ENCODE data around the gene GATD1. TPM values are rescaled to one million over a fixed set of nuclear protein-coding genes. Genes with fewer than 3 reads are reported as not detected.

GATD1 gene
- total RNA-seq, 2 experiments from 2014 or later, result 47.7 to 51.9 TPM

DNA sequence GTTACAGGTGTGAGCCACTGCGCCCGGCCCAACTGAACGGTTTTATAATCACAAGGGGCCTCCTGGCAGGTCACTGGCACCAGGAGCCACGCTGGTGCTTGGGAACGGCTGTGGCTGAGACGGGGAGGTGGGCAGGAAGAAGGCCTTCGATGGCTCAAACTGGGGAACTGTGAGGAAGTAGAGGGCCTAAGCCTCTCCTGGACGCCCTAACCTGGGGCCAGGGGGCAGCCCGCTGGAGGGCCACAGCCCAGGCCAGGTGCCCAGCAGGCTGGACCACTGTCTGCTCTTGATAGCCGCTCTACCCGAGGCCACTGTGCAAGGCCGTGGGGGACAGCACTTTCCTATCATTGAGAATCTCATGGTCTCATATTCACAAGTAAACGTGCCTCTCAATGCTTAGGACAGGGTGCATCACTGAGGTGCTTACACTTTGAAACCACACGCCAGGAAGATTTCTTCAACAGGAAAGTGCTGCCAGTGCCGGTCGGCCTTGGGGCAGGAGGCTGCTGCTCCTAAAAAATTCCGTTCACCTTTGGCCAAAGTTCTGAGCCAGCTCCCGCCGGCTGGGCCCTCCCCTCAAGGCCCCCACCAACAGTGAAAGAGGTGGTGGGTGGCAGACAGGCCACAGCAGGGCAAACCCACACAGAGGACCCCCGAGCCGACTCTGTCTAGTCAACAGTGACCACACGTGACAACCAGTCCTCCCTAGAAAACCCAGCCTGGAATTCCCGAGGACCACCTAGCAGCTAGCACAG is 7.2 kb downstream of the GATD1 start:
- no peak for DNase-seq
- no peak overlapping the region for H3K27ac Mint-ChIP-seq
- no peaks in the 10 kb centered on the region for H3K9me3 Mint-ChIP-seq
- H3K36me3 Mint-ChIP-seq, result peaks cover 4% of the 10 kb centered on the region
- no peak overlapping the region for H3K4me3 Mint-ChIP-seq
- H3K4me1 Mint-ChIP-seq, result peaks cover 8% of the 10 kb centered on the region
- no peaks in the 10 kb centered on the region for H3K27me3 Mint-ChIP-seq

GRCh38 chr11:767238-767637 is 10.0 kb downstream of the GATD1 start:
- Mint-ChIP-seq H3K27ac (no peak overlapping the region), H3K27me3 (no peaks in the 10 kb centered on the region), H3K9me3 (no peaks in the 10 kb centered on the region), H3K4me3 (no peak overlapping the region), H3K4me1 (peaks cover 4% of the 10 kb centered on the region), H3K36me3 (peaks cover 8% of the 10 kb centered on the region)
- no peak for DNase-seq

- H3K36me3 Mint-ChIP-seq, result peaks cover 8% of the 10 kb centered on the region
- no peak overlapping the region for H3K27ac Mint-ChIP-seq
- H3K4me1 Mint-ChIP-seq, result peaks cover 4% of the 10 kb centered on the region
- DNase-seq, result no peak
- H3K9me3 Mint-ChIP-seq, result no peaks in the 10 kb centered on the region
- H3K27me3 Mint-ChIP-seq, result no peaks in the 10 kb centered on the region
- H3K4me3 Mint-ChIP-seq, result no peak overlapping the region
Observed at GRCh38 chr11:766936-767210, 10.4 kb downstream of the GATD1 start.

DNA sequence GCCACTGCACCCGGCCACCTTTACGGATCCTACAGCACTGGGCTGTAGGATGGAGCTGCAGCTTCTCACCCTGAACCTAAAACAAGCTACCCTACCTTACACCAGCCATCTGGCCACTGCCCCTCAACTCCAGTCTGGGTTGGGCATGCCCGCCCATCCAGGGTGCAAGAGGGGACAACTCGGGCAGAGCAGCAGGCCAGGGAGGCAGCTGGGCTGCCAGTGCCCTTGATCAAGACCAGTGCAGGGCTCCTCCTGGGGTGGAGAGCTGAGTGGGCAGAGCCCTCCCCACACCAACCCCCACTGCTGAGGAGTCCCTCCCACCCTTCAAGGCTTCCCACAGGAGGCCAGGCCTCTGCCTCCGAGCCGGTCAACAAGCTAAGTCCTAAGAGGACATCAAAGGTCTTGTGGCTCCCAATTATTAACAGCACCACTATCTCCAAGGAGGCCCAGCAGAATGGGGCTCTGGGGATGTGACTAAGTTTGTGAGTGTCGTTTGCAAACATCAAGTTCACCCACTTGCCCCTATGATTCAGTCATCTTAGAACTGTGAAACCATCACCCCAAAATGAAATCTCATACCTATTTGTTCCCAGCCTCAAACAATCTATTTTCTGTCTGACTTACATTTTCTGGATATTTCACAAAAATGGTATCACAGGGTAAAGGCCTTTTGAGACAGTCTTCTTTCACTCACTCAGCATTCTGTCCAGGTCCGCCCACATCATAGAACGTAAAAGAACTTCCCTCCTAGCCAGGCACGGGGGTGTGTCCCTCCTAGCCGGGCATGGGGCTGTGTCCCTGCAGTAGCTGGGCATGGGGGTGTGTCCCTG is 11.0 kb downstream of the GATD1 start:
- H3K4me1 Mint-ChIP-seq, result peaks cover 4% of the 10 kb centered on the region
- DNase-seq, result no peak
- H3K9me3 Mint-ChIP-seq, result no peaks in the 10 kb centered on the region
- no peak overlapping the region for H3K4me3 Mint-ChIP-seq
- H3K36me3 Mint-ChIP-seq, result peaks cover 8% of the 10 kb centered on the region
- no peak overlapping the region for H3K27ac Mint-ChIP-seq
- H3K27me3 Mint-ChIP-seq, result no peaks in the 10 kb centered on the region

- H3K27ac Mint-ChIP-seq, result no peak overlapping the region
- peaks cover 8% of the 10 kb centered on the region for H3K36me3 Mint-ChIP-seq
- no peaks in the 10 kb centered on the region for H3K9me3 Mint-ChIP-seq
- no peak overlapping the region for H3K4me3 Mint-ChIP-seq
- no peak for DNase-seq
- peaks cover 4% of the 10 kb centered on the region for H3K4me1 Mint-ChIP-seq
- no peaks in the 10 kb centered on the region for H3K27me3 Mint-ChIP-seq
Observed at GRCh38 chr11:765802-766091, 11.5 kb downstream of the GATD1 start.

DNA sequence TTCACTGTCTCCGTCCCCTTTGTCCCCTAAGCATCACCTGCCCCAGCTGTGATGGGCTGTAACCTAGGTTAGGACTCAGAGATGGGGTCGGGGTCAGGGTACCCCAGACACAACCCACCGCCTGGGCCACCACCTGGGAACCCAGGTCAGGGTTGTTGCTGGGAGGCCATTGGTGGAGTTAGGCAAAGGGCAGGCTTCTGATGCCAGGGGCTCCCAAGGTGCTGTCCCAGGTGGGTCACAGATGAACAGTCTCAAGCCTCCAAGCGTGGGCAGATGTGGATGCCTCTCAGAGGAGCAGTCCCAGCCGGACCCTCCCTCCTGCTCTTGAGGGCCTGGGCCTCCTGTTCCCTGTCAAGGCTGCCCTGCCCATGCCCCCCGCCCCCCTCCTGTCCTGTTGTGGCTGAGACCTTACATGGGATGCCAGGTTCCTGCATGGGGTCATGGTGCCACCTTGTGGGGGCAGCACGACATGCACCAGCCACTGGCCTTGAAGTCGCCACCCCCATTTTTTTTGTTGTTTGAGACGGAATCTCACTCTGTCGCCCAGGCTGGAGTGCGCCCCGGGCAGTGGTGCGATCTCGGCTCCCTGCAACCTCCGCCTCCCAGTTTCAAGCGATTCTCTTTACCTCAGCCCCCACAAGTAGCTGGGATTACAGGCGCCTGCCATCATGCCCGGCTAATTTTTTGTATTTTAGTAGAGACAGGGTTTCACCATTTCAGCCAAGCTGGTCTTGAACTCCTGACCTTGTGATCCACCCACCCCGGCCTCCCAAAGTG is 12.1 kb downstream of the GATD1 start:
- peak; percentile 56 for DNase-seq
- Mint-ChIP-seq H3K27ac (no peak overlapping the region), H3K36me3 (peaks cover 8% of the 10 kb centered on the region), H3K27me3 (no peaks in the 10 kb centered on the region), H3K4me3 (no peak overlapping the region), H3K9me3 (no peaks in the 10 kb centered on the region), H3K4me1 (peaks cover 5% of the 10 kb centered on the region)

DNA sequence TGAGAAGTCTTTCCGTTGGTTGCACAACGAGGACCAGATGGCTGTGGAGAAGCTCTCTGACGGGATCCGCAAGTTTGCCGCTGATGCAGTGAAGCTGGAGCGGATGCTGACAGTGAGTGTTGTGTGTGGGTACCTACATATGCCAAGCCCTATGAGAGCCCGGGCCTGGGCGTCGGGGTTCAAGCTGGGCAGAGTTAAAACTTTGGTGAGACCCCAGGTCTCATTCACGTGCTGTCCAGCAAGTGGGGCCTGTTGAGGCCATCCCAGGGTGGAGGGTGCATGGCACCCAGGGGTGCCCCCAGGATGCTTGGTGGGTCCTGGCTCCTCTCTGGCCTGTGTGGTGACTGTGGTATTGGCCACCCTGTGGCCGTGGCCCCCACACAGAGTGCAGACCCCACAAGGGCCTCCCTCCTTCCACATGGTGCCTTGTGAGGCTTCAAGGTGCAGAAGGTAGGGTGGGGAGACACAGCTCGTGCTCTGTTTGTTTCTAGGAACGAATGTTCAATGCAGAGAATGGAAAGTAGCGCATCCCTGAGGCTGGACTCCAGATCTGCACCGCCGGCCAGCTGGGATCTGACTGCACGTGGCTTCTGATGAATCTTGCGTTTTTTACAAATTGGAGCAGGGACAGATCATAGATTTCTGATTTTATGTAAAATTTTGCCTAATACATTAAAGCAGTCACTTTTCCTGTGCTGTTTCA is 12.8 kb downstream of the GATD1 start:
- Mint-ChIP-seq H3K4me1 (peaks cover 10% of the 10 kb centered on the region), H3K27me3 (no peaks in the 10 kb centered on the region), H3K36me3 (peaks cover 8% of the 10 kb centered on the region), H3K4me3 (no peak overlapping the region), H3K9me3 (no peaks in the 10 kb centered on the region), H3K27ac (peak overlapping the region; percentile 29)
- DNase-seq, result no peak

GRCh38 chr11:763549-764321 is 13.6 kb downstream of the GATD1 start:
- Mint-ChIP-seq H3K27ac (peak overlapping the region; percentile 51), H3K27me3 (no peaks in the 10 kb centered on the region), H3K9me3 (no peaks in the 10 kb centered on the region), H3K4me3 (no peak overlapping the region), H3K36me3 (peaks cover 7% of the 10 kb centered on the region), H3K4me1 (peaks cover 10% of the 10 kb centered on the region)
- no peak for DNase-seq

DNA sequence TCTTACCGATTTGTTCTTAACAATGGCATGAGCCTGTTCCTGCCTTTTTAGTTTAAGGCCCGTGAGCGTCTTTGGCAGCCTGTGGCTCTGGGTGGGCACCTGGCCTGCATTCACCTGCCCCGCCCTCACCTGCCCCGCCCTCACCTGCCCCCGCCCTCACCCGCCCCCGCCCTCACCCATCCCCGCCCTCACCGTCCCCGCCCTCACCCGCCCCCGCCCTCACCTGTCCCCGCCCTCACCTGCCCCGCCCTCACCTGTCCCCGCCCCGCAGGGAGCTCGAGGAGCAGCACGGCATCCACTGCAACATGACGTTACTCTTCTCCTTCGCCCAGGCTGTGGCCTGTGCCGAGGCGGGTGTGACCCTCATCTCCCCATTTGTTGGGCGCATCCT is 14.2 kb downstream of the GATD1 start:
- Mint-ChIP-seq H3K27me3 (no peaks in the 10 kb centered on the region), H3K36me3 (peaks cover 8% of the 10 kb centered on the region), H3K4me1 (peaks cover 10% of the 10 kb centered on the region), H3K27ac (peak overlapping the region; percentile 51), H3K9me3 (no peaks in the 10 kb centered on the region), H3K4me3 (no peak overlapping the region)
- DNase-seq, result no peak

- Mint-ChIP-seq H3K4me3 (no peak overlapping the region), H3K27me3 (no peaks in the 10 kb centered on the region), H3K27ac (no peak overlapping the region), H3K36me3 (peaks cover 10% of the 10 kb centered on the region), H3K9me3 (no peaks in the 10 kb centered on the region), H3K4me1 (peaks cover 10% of the 10 kb centered on the region)
- DNase-seq, result no peak
Observed at GRCh38 chr11:762421-763072, 14.7 kb downstream of the GATD1 start.

- Mint-ChIP-seq H3K9me3 (no peaks in the 10 kb centered on the region), H3K36me3 (peaks cover 15% of the 10 kb centered on the region), H3K4me1 (peaks cover 10% of the 10 kb centered on the region), H3K27ac (no peak overlapping the region), H3K4me3 (no peak overlapping the region), H3K27me3 (no peaks in the 10 kb centered on the region)
- no peak for DNase-seq
Observed at GRCh38 chr11:761526-762108, 15.7 kb downstream of the GATD1 start.

DNA sequence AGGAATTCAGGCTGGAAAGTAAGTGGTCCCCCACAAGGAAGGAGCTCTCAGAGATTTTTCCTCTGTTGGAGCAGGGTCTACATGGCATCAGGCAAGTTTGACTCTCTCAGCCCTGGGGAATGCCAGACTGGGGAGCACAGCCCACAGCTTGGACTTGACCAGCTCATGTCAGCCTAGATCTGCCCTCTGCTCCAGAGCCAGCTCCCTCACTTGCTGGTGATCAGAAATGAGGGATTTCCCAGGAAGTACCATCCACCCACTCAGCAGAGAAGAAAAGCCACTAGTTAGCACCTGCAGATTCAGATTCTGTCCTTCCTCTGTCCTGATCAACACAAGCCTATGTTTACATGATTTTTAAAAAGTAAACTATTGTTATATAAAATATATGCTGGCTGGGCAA is 17.1 kb downstream of the GATD1 start:
- Mint-ChIP-seq H3K9me3 (no peaks in the 10 kb centered on the region), H3K36me3 (peaks cover 14% of the 10 kb centered on the region), H3K4me1 (peaks cover 6% of the 10 kb centered on the region), H3K27ac (peak overlapping the region; percentile 58), H3K4me3 (no peak overlapping the region), H3K27me3 (no peaks in the 10 kb centered on the region)
- DNase-seq, result no peak

GRCh38 chr11:749731-750130 is 27.6 kb downstream of the GATD1 start:
- no peaks in the 10 kb centered on the region for H3K9me3 Mint-ChIP-seq
- no peaks in the 10 kb centered on the region for H3K27me3 Mint-ChIP-seq
- peak overlapping the region; percentile 50 for H3K4me3 Mint-ChIP-seq
- peak overlapping the region; percentile 23 for H3K27ac Mint-ChIP-seq
- peaks cover 15% of the 10 kb centered on the region for H3K4me1 Mint-ChIP-seq
- no peak for DNase-seq
- peaks cover 1% of the 10 kb centered on the region for H3K36me3 Mint-ChIP-seq

- Mint-ChIP-seq H3K36me3 (peaks cover 1% of the 10 kb centered on the region), H3K9me3 (no peaks in the 10 kb centered on the region), H3K27ac (peak overlapping the region; percentile 79), H3K4me1 (peaks cover 15% of the 10 kb centered on the region), H3K4me3 (peak overlapping the region; percentile 86), H3K27me3 (no peaks in the 10 kb centered on the region)
- DNase-seq, result no peak
Observed at GRCh38 chr11:748007-748359, 29.3 kb downstream of the GATD1 start.

Data from activated naive CD8-positive, alpha-beta T cell treated with anti-CD3 and anti-CD28 coated beads for 36 hours (primary cell).